Measurements from ENCODE around the gene MASP1. TPM values are rescaled to one million over a fixed set of nuclear protein-coding genes. Genes with fewer than 3 reads are reported as not detected.

The MASP1 gene
- total RNA-seq, 1 experiment from 2014 or later, result 1.0 TPM

DNA sequence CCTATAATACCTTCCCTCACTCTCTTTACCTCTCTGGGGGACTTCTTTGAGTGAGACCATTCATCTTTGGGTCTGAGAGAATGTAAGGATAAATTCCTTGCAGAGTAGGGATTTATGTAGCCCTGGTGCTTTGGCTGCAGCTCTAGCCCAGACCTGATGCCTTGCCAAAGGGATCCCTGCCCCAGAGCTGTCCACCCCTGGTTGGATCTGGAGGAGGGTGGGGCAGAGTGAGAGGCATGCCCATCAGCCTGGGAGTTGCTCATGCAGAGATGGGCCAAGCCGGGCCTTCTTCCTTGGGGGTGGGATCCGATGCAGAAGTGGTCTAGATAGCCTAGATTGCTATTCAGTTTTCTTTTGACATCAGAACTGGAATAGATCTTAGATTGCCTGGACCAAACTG lies 62.8 kb downstream of the MASP1 start:
- Histone ChIP-seq H3K27me3 (ENCODE audit: insufficient read depth, low read length) (no peaks in the 10 kb centered on the region), H3T11ph (ENCODE audit: low read length) (no peak overlapping the region), H2BK20ac (ENCODE audit: low read depth, low read length, poor library complexity, severe bottlenecking) (no peak overlapping the region), H3K23ac (ENCODE audit: insufficient read length, low read depth, low read length) (no peak overlapping the region), H3K4me1 (ENCODE audit: insufficient read depth, low read length) (no peaks in the 10 kb centered on the region), H3K56ac (ENCODE audit: insufficient read length, low read depth, low read length) (no peak overlapping the region), H3K14ac (ENCODE audit: insufficient read depth, low read length) (no peak overlapping the region; the same call in 1 of the 2 replicates), H4K91ac (ENCODE audit: insufficient read length, low read depth, low read length) (no peak overlapping the region), H4K8ac (replicated peaks; ENCODE audit: insufficient read length, low read depth, low read length) (no peak overlapping the region), H3K79me2 (ENCODE audit: insufficient read depth, low read length) (no peaks in the 10 kb centered on the region), H3K9me3 (ENCODE audit: control insufficient read depth, low read depth, low read length) (no peaks in the 10 kb centered on the region), H2BK15ac (ENCODE audit: low read depth, low read length) (no peak overlapping the region), H3K23me2 (ENCODE audit: insufficient read length, low read depth, low read length, poor library complexity, severe bottlenecking) (no peaks in the 10 kb centered on the region), H2AK5ac (ENCODE audit: insufficient read length, low read length) (no peak overlapping the region), H3K4me2 (ENCODE audit: insufficient read depth, insufficient read length, low read length) (no peak overlapping the region), H2BK120ac (ENCODE audit: low read depth, low read length, poor library complexity, severe bottlenecking) (no peak overlapping the region), H3K18ac (ENCODE audit: insufficient read length, low read depth, low read length) (no peak overlapping the region), H2BK12ac (ENCODE audit: insufficient read length, low read depth, low read length) (no peak overlapping the region), H3K4ac (ENCODE audit: low read depth, low read length) (no peak overlapping the region), H4K5ac (ENCODE audit: insufficient read length, low read depth, low read length) (no peak overlapping the region), H2AFZ (ENCODE audit: low read length) (no peak overlapping the region), H2BK5ac (ENCODE audit: insufficient read length, low read length) (no peak overlapping the region), H3K9ac (ENCODE audit: extremely low read depth, insufficient read length, low read length) (no peak overlapping the region), H4K20me1 (ENCODE audit: control insufficient read depth, insufficient read depth, insufficient read length) (no peaks in the 10 kb centered on the region), H3K79me1 (ENCODE audit: insufficient read depth, low read depth, low read length, poor library complexity, severe bottlenecking) (no peaks in the 10 kb centered on the region), H3K27ac (ENCODE audit: insufficient read length, low read depth, low read length) (no peak overlapping the region)
- TF ChIP-seq CTCF (conservative IDR thresholded peaks at IDR 0.05), result no peak
- no peaks in the 10 kb centered on the region; a peak in 1 of 5 replicates for H3K9me3 Mint-ChIP-seq
- DNase-seq, result no peak
- peaks cover 7% of the 10 kb centered on the region for H3K27me3 Mint-ChIP-seq (ENCODE audit: low read depth)
- H3K4me3 Mint-ChIP-seq, result no peak overlapping the region
- peaks cover 0 to 3% of the 10 kb centered on the region in 2 experiments; a peak in 1 of 4 replicates for H3K4me1 Mint-ChIP-seq
- no peak overlapping the region for H3K27ac Mint-ChIP-seq
- no CpG with 5 or more reads among the region's 2 CpGs for WGBS (ENCODE audit: extremely low coverage, insufficient read length, low lambda C conversion rate)
- H3K36me3 Mint-ChIP-seq (ENCODE audit: insufficient read depth in 1 of 3, low read depth in 3 of 3), result no peaks in the 10 kb centered on the region

All from H9 (cell line).